Forelimb muscle (tissue), 1 donor: ENCODE measurements around the gene NPIPA3. TPM values are rescaled to one million over a fixed set of nuclear protein-coding genes. Genes with fewer than 3 reads are reported as not detected.
"Not testable (repeated sequence)": the region's sequence is repeated elsewhere in the genome, so short reads cannot be mapped to it uniquely, and the experiment has no call there.

Source experiments
- DNase-seq: peaks from one replicate; pipeline ENCODE4 v3.0.0-alpha.2; 2013; ENCODE audit warnings: low read depth
- polyA plus RNA-seq: library from polyadenylated mRNA; unstranded; fragments of 120-200 nt; gene quantifications from one replicate; pipeline ENCODE4 v1.2.1, GENCODE V29; 2013; ENCODE audit not compliant: insufficient read length

NPIPA3 gene
- polyA plus RNA-seq, 1 donor, result 15.6 TPM

DNA sequence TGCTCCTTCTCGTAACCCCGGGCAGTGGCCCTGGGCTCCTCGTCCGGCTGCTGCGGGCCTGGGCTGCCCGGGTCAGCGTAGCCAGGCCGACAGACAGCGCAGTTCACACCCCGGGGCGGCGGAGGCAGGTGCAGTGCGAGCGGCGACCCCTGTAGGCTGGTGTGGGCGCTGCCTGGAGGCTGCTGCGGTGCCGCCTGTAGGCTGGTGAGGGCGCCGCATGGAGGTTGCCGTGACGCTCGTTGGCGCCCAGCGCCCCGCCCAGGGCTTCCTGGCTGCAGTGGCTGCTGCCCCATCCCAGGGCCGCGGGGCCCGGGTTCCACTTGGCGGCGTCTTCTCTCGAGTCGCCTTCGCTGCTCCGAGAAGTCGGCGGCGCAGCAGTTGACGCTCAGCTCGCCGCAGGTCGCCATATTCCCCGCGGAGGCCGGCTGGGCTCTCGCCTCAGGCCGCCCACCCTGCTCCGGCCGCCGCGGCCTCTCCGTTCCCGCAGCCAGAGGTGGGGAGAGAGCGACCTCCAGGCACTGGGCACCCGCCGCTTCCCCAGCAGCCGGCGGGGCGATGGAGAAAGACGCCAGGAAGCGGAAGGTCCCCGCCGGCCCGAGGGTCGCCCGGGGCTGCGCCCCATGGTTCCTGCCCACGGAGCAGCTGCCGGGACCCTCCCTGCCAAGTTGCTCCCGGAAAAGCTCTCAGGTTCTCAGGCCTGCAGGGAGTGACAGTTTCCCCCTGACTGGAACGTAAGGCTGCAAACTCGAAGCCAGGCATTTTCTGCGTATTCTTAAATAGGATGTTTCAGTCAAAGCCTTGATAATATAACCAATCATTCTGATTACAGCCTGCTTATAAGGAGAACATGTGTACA is 39.3 kb downstream of the NPIPA3 start, which contains the start of gene NPIPA2:
NPIPA2 (plus strand) TSS at position 261 of the 856 bp plus-strand sequence. CDS start 5,533 bp downstream, outside the sequence.
- DNase-seq, result not testable (repeated sequence)

DNA sequence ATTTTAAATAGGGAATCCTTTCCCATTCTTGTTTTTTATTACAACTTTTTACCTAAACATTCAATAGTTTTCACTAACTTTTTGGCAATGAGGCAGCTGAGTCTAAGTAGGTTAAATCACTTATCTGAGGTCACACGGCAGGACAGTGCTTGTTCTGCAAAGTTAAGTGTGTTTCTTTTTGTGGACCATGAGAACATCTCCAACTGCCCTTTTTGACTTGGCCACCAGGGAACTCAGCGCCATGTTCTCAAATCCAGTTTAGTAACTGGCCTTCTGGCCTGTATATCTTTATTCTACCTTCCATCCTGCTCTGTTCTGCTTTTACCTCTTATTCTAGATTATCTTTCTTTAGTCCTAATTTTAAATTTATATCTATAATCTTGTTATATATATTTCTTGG is 70.4 kb downstream of the NPIPA3 start:
- DNase-seq, result not testable (repeated sequence)

DNA sequence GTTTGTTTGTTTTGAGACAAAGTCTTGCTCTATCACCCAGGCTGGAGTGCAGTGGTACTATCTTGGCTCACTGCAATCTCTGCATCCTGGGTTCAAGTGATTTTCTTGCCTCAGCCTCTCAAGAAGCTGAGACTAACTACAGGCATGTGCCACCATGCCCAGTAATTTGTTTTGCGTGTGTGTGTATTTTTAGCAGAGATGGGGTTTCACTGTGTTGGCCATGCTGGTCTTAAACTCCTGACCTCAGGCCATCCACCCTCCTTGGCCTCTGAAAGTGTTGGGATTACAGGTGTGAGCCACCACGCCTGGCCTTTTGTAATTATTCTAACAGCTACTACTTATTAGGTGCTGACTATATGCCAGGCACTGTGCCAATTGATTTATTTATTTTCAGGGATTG is 72.4 kb downstream of the NPIPA3 start:
- DNase-seq, result not testable (repeated sequence)

Other genes starting within 250 kb of the NPIPA3 start
- gene PARN, start 73.2 kb upstream of the NPIPA3 start, polyA plus RNA-seq, result 15.1 TPM
- 51.8 TPM for gene BFAR, start 70.5 kb upstream of the NPIPA3 start, polyA plus RNA-seq
- gene PLA2G10, start 9.1 kb upstream of the NPIPA3 start, polyA plus RNA-seq, result 0.47 TPM
- 1.7 TPM for gene NPIPA2, start 39.1 kb downstream of the NPIPA3 start, polyA plus RNA-seq
- gene NOMO1, start 130.3 kb downstream of the NPIPA3 start, polyA plus RNA-seq, result 50.5 TPM
- 88.5 TPM for gene NPIPA1, start 234.0 kb downstream of the NPIPA3 start, polyA plus RNA-seq